RWPE1 (cell line): ENCODE data around the gene ZNF99.

Experiments used
- CTCF ChIA-PET: fragments of 350-600 bp; sonication (Branson Sonifier 250); formaldehyde crosslinking; extraction: SDS; loops from one replicate; lab custom pipeline; 2021; lab: Yijun Ruan, JAX
- POLR2A ChIA-PET: fragments of 400-600 bp; formaldehyde crosslinking; extraction: SDS; loops from one replicate; lab custom pipeline; 2020; ENCODE audit warnings: antibody characterized with exemption; ENCODE audit not compliant: low non-redundant PET; lab: Yijun Ruan, JAX
- DNase-seq: peaks from one replicate; pipeline ENCODE4 v3.0.0; 2012; ENCODE audit warnings: low spot score
- H3K27ac ChIP-seq: fragments of 450-650 bp; 2 replicates; pipeline ENCODE4 v1.5.1; 2017
- CTCF ChIP-seq: fragments of 450-650 bp; conservative IDR thresholded peaks from 2 replicates; pipeline ENCODE4 v1.5.1; 2017; ENCODE audit warnings: low read depth, mild to moderate bottlenecking

The ZNF99 gene

GRCh38 chr19:22783651-22784410, at the start of gene ZNF99:
ZNF99 (minus strand) TSS chr19:22784151; CDS start chr19:22784016, 135 bp downstream.
- ChIA-PET CTCF (no interaction called here), POLR2A (no interaction called here)
- no peak for DNase-seq

GRCh38 chr19:22832031-22832762, 48.2 kb upstream of the ZNF99 start, which contains the start of gene ZNF723:
ZNF723 (plus strand) TSS chr19:22832291; CDS start chr19:22832380, 89 bp downstream.
- H3K27ac ChIP-seq: no peak within 1 kb of the TSS
- no peak for DNase-seq
- POLR2A ChIA-PET: no interaction called here
- no peak for TF ChIP-seq CTCF
- CTCF ChIA-PET: no interaction called here

More at GRCh38 chr19:22783651-22784410, at the start of gene ZNF99:
- H3K27ac ChIP-seq: no peak within 1 kb of the TSS
- TF ChIP-seq CTCF: no peak

GRCh38 chr19:22831211-22831610, 47.3 kb upstream of the ZNF99 start:
- ChIA-PET CTCF (no interaction called here), POLR2A (no interaction called here)
- no peak for DNase-seq
- H3K27ac ChIP-seq: no peak overlapping the region
- TF ChIP-seq CTCF: no peak

- H3K27ac ChIP-seq: no peak overlapping the region
- ChIA-PET CTCF (interaction anchor here (0.6 kb wide), 1 partner anchor 119 kb away, joined by 4 read pairs; no protein-coding TSS in a partner anchor), POLR2A (no interaction called here)
- TF ChIP-seq CTCF: no peak
- DNase-seq: no peak
Measured at GRCh38 chr19:22814124-22814523, 30.2 kb upstream of the ZNF99 start.

- no peak for TF ChIP-seq CTCF
- ChIA-PET POLR2A (no interaction called here), CTCF (no interaction called here)
- no peak for DNase-seq
- no peak overlapping the region for H3K27ac ChIP-seq
Measured at GRCh38 chr19:22807061-22807835, 23.3 kb upstream of the ZNF99 start.

- TF ChIP-seq CTCF: no peak
- DNase-seq: no peak
- CTCF ChIA-PET: no interaction called here
- POLR2A ChIA-PET: no interaction called here
- H3K27ac ChIP-seq: no peak overlapping the region
Measured at GRCh38 chr19:22806418-22806817, 22.5 kb upstream of the ZNF99 start.
